ENCODE measurements around the gene THRB.

The THRB gene

DNA sequence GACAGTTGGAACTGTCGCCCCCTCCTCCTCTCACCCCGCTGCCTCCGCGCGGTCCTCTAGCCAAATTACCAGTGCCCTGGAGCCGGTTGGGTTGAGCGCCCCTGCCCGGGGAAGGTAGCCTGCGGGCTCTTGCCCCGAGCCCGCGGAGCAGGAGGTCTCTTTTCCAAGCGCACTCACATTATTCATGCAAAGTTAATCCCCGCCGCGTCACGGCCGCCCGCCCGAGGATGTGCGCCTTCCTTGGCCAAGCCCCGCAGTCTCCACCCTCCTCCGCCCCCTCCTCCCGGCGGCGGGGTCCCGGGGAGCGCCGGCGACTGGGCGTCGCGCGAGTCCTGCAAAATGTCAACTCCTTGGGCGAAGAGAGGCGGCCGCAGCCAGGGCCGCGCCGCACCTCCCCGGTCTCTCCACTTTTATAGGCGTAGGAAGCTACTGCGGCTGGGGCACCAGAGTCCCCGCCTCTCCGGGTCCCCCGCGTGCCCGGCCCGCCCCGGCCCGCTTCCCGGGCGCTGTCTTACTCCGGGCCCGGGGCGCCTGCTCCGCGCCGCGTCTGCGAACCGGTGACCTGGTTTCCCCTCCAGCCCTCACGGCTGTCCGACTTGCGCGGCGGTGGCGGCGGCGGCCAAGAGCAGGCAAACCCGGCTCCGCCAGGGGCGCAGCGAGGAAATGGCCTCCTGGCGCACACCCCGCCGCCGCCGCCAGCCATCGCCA is at the start of gene THRB:
THRB (minus strand) TSS at position 233 of the 708 bp plus-strand sequence.
- DNase-seq, result no peak

DNA sequence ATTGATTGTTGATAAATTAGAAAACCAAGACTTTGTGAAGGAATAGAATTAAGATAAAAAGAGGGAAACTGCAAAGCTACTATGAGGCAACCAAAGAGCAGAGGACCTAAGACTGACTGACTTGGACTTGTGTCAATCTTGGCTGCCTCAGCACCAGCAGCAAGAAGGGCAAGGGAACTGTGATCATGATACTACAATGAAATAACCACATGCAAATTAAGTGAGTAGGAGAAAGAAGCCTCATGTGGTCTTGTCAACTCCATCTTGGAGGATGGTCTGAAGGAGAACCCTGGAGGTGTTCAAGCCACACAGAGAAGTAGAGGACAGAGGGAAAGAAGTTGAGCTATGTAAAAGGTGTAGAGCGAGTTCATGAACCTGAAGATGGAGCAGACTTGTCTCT is 47.3 kb upstream of the THRB start:
- no peak for DNase-seq

DNA sequence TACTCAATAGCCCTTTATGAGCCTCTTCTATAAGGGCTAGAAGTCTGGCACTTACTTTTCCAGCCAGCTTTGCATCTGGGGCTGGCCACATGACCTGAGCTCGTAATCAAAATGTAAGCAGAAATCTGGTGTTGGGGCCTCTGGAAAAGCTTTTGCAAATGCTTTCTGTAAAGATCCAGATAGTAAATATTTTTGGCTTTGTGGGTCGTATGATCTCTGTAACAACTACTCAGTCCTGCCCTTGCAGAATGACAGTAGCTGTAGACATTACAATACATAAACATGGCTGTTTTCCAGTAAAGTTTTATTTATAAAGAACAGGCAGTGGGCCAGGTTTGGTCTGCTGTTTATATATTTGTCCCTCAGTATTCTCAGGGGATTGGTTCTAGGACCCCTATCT is 46.2 kb upstream of the THRB start:
- DNase-seq, result no peak

DNA sequence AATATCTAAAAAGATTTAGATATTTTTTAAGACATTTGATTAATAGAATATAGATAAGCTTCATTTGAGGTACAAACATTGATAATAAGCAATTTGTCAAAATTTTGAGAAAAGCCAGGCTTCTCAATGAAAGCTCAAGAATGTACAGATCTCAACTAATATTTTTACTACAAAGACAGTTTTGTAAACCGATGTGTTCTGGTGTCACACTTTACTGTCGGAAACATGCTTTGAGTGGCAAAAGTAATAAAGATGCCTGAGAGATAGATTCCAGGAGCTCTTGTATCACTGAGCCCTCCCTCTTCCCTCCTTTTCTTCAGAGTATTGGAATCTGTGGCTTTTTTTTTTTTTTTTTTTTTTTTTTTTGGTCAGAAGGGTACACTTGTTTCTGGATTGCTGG is 45.0 kb upstream of the THRB start:
- no peak for DNase-seq

DNA sequence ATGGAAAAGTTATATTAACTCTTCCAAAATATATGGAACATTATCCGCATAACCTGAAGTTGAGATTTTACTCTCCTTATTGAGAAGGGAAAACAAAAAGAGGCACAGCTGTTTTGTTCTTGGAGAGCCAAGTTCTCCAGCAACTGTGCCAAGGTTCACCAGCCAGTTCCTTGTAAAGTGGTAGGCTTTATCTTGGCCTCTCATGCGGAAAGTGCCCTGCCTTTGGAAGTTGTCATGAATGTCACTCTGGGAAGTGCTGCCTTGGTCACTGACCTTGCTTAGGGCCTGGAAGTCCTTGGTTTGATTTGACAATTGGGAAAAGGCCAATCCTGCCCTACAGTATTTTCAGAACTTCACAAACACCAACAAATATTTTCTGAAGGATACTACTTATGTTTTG is 44.2 kb upstream of the THRB start:
- DNase-seq, result no peak

DNA sequence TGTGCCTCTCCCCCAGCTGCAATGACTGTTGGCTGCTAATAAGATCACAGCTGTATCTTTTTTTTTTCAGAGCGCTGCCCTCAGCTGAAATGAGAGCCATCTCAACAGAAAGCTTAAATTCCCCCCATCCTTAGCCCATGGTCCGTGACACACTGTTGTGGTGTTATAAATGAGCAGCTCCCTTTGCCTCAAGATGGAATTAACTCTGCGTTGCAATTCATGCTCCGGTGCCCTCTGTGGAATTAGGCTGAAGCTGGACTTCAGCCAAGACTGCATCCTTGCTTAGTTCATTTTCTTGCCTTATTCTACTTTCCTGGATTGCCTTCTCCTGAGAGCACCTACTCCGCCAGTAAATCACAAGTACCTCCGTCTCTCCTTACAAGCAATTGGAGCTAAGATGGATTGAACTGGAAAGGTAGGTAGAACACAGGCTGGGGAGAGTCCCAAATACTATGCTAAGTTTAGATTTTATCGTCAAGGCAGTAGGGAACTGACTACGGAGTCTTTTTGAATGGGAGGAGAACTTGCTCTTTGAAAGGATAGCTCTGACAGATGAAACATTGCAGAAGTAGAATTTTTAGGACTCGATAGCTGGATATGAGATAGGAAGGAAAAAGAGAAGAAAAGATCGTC is 39.0 kb upstream of the THRB start:
- DNase-seq, result no peak

DNA sequence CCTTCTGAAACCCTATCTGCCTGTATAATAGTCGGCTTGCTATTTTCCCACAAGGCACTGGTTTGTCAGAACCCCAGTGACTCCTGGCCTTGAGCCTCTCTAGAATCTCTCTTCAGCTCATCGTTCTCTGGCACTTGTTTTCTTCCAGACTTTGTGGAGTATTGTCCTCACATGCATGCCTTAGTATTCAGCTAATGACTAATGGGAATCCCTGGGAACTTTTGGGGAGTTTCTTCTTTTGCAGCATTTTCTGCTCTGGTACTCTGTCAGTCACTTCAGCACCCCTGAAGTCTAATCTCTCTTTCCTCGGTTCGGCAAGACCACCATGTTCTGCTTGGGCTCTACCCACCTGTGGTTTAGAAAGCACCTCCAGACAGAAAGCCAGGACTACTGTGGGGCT is 35.8 kb upstream of the THRB start:
- no peak for DNase-seq

DNA sequence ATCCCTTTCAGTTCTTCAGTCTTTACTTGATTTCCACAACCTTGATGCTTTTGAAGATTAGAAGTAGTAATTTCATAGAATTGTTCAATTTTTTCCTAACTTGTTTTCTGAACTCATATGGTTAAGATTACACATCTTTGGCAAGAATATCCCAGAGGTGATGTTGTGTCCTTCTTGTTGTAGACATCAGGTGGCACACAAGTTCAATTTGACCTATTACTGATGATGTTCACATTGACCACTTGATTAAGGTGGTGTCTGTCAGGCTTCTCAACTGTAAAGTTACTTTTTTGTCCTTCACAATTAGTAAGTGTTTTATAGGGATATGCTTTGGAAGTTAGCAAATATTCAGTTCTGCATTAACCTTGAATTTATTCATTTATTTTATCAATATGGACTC is 34.6 kb upstream of the THRB start:
- DNase-seq, result no peak

DNA sequence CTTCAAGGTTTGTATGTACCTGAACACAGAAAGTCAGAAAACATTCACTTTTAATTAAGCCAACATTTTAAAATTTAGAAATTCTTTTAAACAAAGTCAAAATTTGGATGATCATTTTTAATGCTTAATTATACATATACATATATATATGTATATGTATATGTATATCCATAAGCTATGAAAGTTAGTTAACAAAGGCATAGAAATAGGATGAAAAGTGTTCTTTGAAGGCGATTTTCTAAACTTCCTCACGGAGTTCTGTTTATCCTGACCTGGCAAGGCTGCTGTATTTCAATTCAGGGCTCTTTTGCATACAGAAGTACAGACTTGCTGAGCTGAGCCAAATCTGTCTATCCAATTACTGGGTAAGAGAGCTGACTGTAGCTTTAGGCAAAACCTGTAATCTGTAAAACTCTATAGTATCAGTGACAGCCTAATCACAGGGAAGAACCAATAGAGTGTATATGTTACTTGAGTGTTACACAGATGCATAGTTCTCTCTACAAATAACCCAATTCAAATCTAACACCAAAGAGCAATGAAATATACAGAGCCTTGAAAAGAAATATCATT is 32.1 kb upstream of the THRB start:
- no peak for DNase-seq

DNA sequence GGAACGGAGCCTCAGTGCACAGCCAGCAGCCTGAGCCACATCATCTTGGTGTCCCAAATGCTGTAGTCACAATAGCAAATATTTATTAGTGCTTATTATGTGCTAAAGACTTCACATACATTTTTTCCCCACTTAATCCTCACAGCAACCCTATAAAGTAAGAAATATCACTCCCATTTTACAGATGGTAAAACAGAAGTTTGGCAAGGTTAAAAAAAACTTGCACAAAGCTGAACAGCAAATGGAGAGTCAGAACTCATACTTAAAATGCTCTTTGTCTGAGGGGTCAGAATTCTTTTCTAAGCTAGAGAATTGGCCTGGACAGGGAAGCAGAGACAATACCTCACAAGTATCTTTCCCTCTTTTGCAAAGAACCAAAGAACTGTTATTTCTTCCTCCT is 30.9 kb upstream of the THRB start:
- DNase-seq, result no peak

DNA sequence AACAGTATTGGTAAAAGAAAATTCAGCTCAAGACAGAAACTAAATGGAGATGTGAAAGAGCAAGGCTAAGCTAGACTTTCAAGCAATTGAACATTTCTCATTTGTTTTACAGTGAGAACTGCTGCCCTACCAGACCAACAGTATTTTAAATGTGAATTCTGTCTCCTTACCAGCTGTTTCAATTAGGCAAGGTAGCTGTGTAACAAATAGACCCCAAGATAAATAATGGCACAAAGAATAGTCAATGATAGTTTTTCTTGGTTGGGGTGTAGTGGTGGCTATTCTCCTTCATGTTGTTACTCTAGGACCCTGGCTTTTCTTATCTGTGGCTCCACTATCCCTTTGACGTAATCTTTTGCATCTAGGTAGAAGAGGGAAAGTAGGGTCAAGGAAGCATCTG is 30.4 kb upstream of the THRB start:
- no peak for DNase-seq

DNA sequence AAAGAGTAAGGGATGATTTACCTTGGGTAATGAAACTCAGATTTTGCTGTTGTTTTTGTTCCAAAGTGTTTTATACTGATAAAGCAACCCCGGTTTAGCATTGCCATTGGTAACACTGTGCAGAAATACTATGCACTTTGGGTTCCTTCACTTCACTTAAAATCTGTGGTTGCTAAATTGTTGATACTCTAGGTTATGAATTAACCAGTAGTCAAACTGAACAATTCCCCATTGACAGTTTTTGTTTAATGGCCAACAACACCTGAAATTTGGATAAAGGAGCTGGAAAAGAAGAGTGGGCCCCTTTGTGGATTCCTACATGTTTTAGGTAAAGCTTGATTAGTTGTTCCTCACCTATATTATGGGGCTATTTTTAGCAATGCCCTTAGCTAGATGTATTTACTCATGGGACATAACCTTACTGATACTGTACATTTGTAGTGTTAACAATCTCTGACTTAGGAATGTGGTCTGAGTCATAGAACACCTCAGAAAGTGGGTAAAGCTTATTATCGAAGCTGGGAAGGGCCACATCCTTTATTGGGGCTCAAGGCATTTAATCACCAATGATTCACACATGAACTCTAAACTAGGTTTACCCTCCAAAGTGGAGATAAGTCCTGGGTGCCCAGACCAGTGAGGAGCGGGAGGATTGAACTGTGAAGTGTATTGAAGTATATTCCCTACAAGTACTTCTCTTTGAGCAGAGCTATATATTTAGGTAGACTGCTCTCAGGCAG is 29.5 kb upstream of the THRB start:
- no peak for DNase-seq

DNA sequence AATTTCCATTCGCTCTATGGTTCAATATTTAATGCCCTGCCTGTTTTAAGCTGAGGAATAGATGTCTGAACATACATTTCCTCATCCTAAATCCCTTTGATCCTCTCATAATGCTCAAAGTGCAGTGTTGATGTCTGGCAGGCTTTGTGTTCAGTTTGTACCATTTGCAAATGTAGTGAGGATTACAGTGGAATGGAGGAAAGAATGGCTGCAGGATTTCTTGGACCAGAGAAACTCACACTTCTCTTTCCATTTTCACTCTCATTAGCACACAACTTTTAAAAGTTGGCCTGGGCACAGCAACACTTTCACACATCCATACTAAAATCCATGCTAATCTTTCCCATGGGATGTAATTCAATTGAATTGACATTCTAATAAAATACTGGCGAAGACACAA is 28.6 kb upstream of the THRB start:
- DNase-seq, result no peak

DNA sequence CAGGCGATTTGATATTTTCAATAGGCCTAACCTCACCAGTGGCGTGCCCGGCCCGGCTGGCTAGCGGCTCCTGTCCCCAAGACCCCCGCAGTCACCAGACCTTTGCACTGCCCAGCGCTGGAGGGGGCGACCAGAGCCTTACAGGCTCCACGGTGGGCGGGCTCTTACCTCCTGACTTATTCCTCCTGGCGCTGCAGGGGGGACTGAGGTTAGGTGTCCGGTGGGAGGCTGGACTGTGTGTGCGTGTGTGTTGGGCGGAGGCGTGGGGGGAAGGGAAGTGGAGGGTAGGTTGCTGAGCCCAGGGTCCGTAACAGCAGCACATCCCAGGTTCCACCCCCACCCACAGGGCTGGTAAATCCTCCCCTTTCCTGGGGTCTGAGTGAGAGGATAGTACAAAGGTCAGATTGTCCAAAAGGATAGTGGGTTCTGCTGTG is 27.5 kb upstream of the THRB start:
- no peak for DNase-seq

DNA sequence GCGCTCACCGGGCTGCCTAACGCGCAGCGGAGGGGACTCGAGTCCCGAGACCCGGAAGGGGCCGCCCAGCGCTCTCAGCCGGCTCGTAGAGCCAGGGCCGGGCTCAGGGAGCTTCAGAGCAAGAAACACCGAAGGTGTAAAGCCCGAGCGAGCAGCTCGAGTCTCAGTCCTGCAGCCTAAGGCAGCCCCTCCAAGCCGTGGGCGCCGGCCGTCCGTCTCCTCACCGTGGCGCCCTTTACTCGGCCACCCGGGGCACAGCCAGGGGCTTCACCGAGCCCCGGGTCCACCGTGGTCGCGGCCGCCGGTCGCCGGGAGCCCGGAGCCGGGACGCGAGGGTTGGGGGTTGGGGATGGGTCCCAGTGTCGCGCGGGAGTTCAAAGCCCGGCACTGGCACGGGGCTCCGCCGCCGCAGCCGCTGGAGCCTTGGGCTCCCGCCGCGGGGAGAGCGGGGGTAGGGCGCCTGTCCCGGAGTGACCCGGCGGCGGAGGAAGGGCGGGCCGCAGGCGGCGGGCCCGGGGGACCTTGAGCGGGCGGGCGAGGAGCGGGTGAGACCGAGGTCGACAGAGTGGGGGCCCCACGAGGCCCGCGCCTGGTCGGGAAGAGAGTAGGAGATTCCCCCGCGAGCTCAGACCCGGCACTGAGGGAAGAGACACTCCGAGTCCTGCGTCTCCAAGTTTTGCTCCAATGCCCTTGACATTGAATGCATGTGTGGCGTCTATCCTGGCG is 26.9 kb upstream of the THRB start:
- DNase-seq, result no peak

DNA sequence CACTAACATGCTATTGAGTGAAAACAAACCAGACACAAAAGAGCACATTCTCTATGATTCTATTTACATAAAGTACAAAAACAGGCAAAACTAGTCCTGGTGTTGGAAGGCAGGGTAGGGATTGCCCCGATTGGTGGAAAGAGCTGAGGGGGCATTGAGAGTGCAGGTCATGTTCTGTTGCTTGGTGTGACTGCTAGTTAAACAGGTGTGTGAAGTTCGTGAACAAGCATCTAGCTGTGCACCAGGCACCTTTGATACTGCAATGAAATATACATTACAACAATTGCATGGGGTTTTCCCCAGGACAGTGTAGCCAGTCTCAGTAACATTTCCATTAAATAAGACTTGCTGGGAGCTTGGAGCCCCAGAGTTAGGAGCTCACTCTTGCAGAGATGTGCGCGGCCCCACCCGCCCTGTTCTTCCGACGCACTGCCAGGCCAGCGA is 26.3 kb upstream of the THRB start:
- DNase-seq, result no peak

DNA sequence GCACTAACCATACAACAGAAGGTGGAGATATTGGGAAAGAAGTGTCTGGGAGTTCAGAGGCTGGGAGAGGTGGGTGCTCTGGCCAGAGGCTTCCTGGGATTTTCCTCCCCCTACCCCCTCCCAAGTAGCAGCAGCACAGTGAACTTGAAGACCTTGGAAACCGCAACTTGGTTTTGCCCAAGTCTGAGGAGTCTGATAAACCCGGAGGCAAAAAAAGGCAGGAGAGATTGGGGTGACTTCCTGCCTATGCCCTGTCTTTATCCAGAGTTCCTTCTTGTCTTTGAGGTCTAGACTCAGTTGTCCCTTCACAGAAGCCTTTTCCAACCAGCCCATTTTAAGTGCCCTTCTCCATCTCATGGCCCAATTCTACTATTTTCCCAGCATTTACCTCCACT is 25.4 kb upstream of the THRB start:
- DNase-seq, result no peak

DNA sequence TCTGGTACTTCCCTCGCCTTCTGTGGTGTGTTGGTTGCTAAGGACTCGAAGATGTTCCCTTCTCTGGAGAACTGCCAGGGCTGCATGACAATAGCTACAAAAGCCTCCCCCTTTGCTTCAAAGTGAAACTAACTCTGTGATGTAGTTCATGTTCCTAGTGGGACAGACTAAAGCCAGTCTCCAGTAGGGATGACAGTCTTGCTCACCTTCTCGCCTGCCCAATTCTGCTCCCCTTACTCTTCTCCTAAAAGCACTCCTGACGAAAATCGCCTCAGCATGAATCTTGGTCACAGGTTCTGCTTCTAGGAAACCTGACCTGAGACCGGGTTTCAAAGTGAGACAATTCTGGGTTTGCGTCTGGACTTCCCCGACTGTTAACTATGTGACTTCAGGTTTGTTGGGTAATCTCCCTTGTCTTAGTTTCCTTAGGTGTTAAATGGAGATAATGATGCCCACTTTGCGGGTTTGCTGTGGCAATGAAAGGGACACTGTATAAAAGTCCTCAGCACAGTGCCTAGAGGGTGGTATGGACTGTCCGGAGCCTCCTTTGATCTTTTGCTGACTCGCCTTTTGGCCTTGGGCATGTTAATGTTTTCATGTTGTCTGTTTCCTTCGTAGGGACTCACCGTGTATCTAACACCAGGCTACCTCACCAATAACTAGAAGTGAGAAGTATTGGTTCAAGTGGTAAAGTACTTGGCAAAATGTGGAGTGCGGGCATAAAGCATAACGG is 24.9 kb upstream of the THRB start:
- no peak for DNase-seq

DNA sequence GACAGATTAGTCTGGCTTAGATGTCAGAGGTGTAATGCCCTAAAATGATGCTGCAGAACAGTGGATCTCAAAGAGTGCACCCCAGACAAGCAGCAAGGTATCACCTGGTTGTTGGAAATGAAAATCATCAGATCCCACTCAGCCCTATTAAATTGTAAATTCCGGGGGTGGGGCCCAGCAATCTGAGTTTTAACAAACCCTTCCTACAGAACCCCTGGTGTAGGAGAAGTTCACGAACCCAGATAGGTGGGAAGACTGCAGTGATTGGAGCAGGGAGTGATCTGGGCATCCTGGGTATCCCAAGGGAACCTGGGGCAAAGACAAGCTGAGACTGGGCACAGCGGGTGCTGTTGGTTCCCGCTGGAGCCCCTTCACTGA is 24.3 kb upstream of the THRB start:
- no peak for DNase-seq

DNA sequence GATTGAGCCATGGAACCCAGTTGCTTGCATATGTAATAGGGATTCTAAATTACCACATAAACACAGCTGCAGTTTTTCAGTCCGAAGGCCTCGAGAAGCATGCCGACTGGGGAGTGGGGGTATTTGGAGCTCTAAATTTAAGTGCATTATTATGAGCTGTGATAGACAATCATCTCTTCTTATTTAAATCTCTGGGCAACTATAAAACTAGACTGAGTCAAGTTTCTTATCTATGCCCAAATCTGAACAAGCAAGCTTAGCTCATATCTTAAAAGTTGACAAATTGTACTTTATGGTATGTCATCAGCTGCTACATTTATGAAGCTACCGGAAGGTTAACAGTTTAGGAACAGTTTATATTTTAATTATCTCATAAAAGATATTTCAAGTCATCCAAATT is 19.5 kb upstream of the THRB start:
- DNase-seq, result no peak

DNA sequence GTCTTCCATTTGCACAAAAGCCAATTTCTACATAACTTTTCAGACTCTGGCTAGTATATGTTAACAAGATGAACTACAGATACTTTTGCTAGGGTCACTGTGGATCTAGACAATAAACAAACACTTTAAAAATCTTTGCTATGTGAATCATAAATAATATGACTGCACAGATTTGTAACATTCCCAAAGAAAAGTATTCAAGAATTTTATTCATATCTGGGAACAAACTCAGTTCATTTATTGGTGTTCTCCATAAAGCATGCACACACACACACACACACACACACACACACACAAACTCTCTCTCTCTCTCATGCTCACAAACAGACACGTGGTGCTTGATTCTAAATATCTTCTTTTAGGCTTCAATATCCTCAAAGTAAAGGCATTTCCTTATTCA is 18.8 kb upstream of the THRB start:
- DNase-seq, result no peak

DNA sequence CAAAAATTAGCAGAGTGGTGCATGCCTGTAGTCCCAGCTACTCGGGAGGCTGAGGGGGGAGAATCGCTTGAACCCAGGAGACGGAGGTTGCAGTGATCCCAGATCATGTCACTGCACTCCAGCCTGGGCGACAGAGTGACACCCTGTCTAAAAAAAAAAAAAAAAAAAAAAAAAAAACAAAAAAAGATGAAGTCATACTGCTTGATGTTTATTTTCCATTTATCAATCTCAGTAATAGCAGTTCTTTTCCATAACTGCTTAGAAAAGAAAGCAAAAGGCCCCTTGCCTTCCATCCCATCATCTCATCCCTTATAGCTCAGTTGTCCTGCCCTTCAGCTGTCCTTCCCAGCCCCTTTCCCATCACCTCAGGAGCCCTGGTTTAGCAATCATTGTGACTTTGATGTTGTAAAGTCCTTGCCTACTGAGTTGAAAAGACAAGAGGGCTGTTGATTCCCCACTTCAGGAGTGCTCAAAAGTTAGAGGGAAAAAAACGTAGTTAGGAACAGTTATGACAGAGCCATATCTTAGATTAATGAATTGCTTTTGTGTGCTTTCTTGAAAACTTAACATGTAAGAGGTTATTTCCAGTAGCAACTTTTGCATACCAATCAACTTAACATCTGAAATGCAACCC is 18.0 kb upstream of the THRB start:
- DNase-seq, result no peak
